ENCODE data around the gene NEURL3. TPM values are rescaled to one million over a fixed set of nuclear protein-coding genes. Genes with fewer than 3 reads are reported as not detected.

The NEURL3 gene
- total and polyA plus RNA-seq, 2 of the 8 experiments (the other 6 are each of a cell fraction or from before 2014, with no cell fraction given), result not detected

DNA sequence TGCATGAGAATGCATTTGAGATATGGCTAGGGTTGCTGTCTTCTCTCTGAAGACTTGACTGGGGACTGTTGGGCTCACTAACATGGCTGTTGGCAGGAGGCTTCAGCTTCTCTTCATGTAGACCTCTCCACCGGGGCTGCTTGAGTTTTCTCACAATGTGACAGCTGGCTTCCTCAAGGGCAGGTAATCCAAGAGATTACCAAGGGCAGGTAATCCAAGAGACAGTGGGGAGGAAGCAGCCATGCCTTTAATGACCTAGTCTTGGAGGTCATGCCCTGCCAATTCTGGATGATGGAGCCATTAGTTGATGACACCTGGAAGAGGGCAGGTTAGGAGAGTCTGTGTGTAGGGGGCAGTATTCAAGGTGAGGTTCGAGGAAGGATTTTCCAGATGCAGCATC is 40.5 kb downstream of the NEURL3 start:
- ChIA-PET CTCF (ENCODE audit: partially characterized antibody) (interaction anchor here (0.5 to 1.2 kb wide), 3 partner anchors 8 to 493 kb away, joined by 3 to 5 read pairs (median 3); no protein-coding TSS in a partner anchor), POLR2A (ENCODE audit: partially characterized antibody) (no interaction called here)
- Histone ChIP-seq H3K23me2 (ENCODE audit: low read depth, low read length) (no peaks in the 10 kb centered on the region), H3K27me3 (replicated peaks in 1 of 4; ENCODE audit: control insufficient read depth in 3 of 4, extremely low read depth in 1 of 4, insufficient read depth in 3 of 4, low read length in 3 of 4) (no peaks in the 10 kb centered on the region), H4K5ac (ENCODE audit: insufficient read length, low read depth, low read length) (no peak overlapping the region), H3K56ac (replicated peaks; ENCODE audit: insufficient read length, low read depth, low read length) (no peak overlapping the region), H4K91ac (replicated peaks; ENCODE audit: insufficient read length, low read length) (no peak overlapping the region), H3K23ac (ENCODE audit: insufficient read length) (no peak overlapping the region), H2BK12ac (ENCODE audit: low read depth, low read length) (no peak overlapping the region), H4K8ac (ENCODE audit: extremely low read depth, insufficient read depth, low read length) (no peak overlapping the region), H3K4me3 (ENCODE audit: extremely low read depth in 1 of 4, insufficient read depth in 2 of 4, low read depth in 3 of 4, low read length in 4 of 4) (no peak overlapping the region), H3K9ac (replicated peaks in 1 of 4; ENCODE audit: extremely low read depth in 1 of 4, low read depth in 3 of 4, low read length in 3 of 4) (no peak overlapping the region), H3K4me2 (ENCODE audit: insufficient read depth in 1 of 2, low read depth in 2 of 2, low read length in 2 of 2) (no peak overlapping the region), H3K18ac (ENCODE audit: extremely low read depth, low read length) (no peak overlapping the region), H3K9me3 (ENCODE audit: insufficient read depth in 2 of 2, low read depth in 1 of 2, low read length in 1 of 2) (peaks cover 0 to 10% of the 10 kb centered on the region in 2 experiments; a peak in 1 of 4 replicates), H3K4ac (replicated peaks; ENCODE audit: insufficient read length, low read depth, low read length) (no peak overlapping the region), H2BK20ac (ENCODE audit: low read length) (no peak overlapping the region), H3K36me3 (ENCODE audit: control insufficient read depth in 2 of 4, insufficient read depth in 4 of 4, low read length in 3 of 4) (no peaks in the 10 kb centered on the region), H3K4me1 (replicated peaks in 1 of 4; ENCODE audit: control insufficient read depth in 3 of 4, insufficient read depth in 4 of 4, low read length in 3 of 4) (no peaks in the 10 kb centered on the region), H4K20me1 (replicated peaks in 1 of 2; ENCODE audit: control insufficient read depth in 1 of 2, insufficient read depth in 2 of 2, low read length in 2 of 2) (no peaks in the 10 kb centered on the region), H2BK15ac (ENCODE audit: low read length) (no peak overlapping the region), H3K27ac (ENCODE audit: low read depth, low read length) (no peak overlapping the region), H3K79me2 (ENCODE audit: control insufficient read depth in 1 of 2, insufficient read depth in 2 of 2, low read length in 2 of 2) (no peaks in the 10 kb centered on the region), H2AFZ (ENCODE audit: low read length) (no peak overlapping the region), H2AK5ac (ENCODE audit: low read depth, low read length) (no peak overlapping the region), H3K14ac (ENCODE audit: insufficient read length) (no peak overlapping the region), H3K79me1 (ENCODE audit: low read depth, low read length) (no peaks in the 10 kb centered on the region), H2BK5ac (ENCODE audit: low read depth, low read length) (no peak overlapping the region), H2BK120ac (replicated peaks; ENCODE audit: low read depth, low read length) (no peak overlapping the region)
- DNase-seq (ENCODE audit: low read depth in 1 of 2, low spot score in 2 of 2) (no peak), FAIRE-seq (no peak)
- TF ChIP-seq KDM5A (IDR thresholded peaks at IDR 0.05; ENCODE audit: low read length), result no peak
- no peak for TF ChIP-seq CEBPB (IDR thresholded peaks at IDR 0.05; ENCODE audit: low read depth, low read length)
- TF ChIP-seq BRCA1 (IDR thresholded peaks at IDR 0.05; ENCODE audit: low read depth, low read length), result no peak
- TF ChIP-seq TCF12 (IDR thresholded peaks at IDR 0.05; ENCODE audit: low read depth, low read length), result no peak
- TF ChIP-seq RBBP5 (IDR thresholded peaks at IDR 0.05; ENCODE audit: borderline replicate concordance, low read depth, low read length), result no peak
- no peak for TF ChIP-seq JUN (IDR thresholded peaks at IDR 0.05; ENCODE audit: low read depth, low read length)
- TF ChIP-seq, protein P1, sequence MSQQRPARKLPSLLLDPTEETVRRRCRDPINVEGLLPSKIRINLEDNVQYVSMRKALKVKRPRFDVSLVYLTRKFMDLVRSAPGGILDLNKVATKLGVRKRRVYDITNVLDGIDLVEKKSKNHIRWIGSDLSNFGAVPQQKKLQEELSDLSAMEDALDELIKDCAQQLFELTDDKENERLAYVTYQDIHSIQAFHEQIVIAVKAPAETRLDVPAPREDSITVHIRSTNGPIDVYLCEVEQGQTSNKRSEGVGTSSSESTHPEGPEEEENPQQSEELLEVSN (IDR thresholded peaks at IDR 0.05), result no peak
- WGBS, 2 experiments (ENCODE audit: extremely low coverage in 1 of 2, insufficient coverage in 1 of 2, insufficient read length in 1 of 2, insufficient replicate concordance in 2 of 2, low coverage in 1 of 2, low lambda C conversion rate in 2 of 2, missing lambda C conversion rate in 1 of 2), result 85% methylated on average over 2 of the region's 2 CpGs; no CpG with 5 or more reads in 1 of the 2 experiments

Measured in H1 (cell line).